ENCODE data around the gene APH1A. TPM values are rescaled to one million over a fixed set of nuclear protein-coding genes. Genes with fewer than 3 reads are reported as not detected.
A peak's percentile ranks its signal among the peaks of the same experiment; 100 is the strongest.
"Not testable (repeated sequence)": the region's sequence is repeated elsewhere in the genome, so short reads cannot be mapped to it uniquely, and the experiment has no call there.

APH1A gene
- 136 and 156 TPM in 2 replicates for total RNA-seq (2014; rRNA removed; shearing (Covaris generic); ENCODE audit: low replicate concordance)

GRCh38 chr1:150268705-150269403, at the start of gene APH1A:
Gene APH1A, minus strand, starts transcription at chr1:150269016. Its CDS starts 206 bp downstream, at chr1:150268810.
- H3K4me3 ChIP-seq, result peak within 1 kb of the TSS; percentile 97
- peaks cover 36% of the 10 kb centered on the region for H3K36me3 ChIP-seq
- peak; percentile 100 for DNase-seq
- no peaks in the 10 kb centered on the region for H3K9me3 ChIP-seq
- no peaks in the 10 kb centered on the region for H3K27me3 ChIP-seq

- H3K9me3 ChIP-seq, H3K27me3 ChIP-seq, H3K36me3 ChIP-seq, DNase-seq, H3K4me3 ChIP-seq: not testable (repeated sequence)
These were observed 45.9 kb upstream of the APH1A start for GRCh38 chr1:150314691-150315090.

DNA sequence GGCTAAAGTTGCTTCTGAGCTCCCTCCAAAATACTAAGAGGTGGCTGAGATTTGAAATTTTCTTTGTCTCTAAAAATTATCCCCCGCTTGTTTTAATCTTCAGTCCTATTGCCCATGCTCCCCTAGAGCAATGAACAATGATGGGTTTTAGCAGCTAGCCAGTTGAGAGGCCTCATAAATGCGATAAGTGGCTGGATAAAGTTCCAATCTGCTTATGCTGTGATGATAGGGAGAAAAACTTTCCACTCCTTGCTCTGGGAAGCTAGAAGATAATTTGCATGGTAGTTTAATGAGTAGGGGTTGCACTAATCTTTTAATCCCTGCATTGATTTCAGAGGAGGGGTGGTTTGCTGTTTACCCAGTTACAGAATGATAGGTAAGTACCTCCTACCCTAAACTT, 42.9 kb upstream of the APH1A start:
- no peak for DNase-seq
- H3K4me3 ChIP-seq, result no peak overlapping the region

GRCh38 chr1:150309758-150310508, 41.1 kb upstream of the APH1A start:
- Histone ChIP-seq H3K4me3 (no peak overlapping the region), H3K36me3 (peaks cover 42% of the 10 kb centered on the region), H3K27me3 (no peaks in the 10 kb centered on the region), H3K9me3 (no peaks in the 10 kb centered on the region)
- DNase-seq, result no peak

More for the DNA sequence above, 42.9 kb upstream of the APH1A start:
- peaks cover 26% of the 10 kb centered on the region for H3K36me3 ChIP-seq
- no peaks in the 10 kb centered on the region for H3K9me3 ChIP-seq
- no peaks in the 10 kb centered on the region for H3K27me3 ChIP-seq

DNA sequence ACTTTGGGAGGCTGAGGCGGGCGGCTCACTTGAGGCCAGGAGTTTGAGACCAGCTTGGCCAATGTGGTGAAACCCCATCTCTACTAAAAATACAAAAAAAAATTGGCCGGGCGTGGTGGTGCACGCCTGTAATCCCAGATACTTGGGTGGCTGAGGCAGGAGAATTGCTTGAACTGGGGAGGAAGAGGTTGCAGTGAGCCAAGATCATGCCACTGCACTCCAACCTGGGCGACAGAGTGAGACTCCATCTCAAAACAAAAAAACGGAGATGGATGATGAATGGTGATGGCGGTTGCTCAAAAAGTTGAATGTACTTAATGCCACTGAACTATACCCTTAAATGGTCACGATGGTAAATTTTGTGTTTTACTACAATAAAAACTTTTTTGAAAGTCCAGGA, 39.8 kb upstream of the APH1A start:
- peaks cover 55% of the 10 kb centered on the region for H3K36me3 ChIP-seq
- DNase-seq, H3K27me3 ChIP-seq, H3K4me3 ChIP-seq, H3K9me3 ChIP-seq: not testable (repeated sequence)

GRCh38 chr1:150302902-150303301, 34.1 kb upstream of the APH1A start:
- Histone ChIP-seq H3K4me3 (no peak overlapping the region), H3K36me3 (peaks cover 89% of the 10 kb centered on the region), H3K27me3 (no peaks in the 10 kb centered on the region), H3K9me3 (no peaks in the 10 kb centered on the region)
- DNase-seq, result no peak

DNA sequence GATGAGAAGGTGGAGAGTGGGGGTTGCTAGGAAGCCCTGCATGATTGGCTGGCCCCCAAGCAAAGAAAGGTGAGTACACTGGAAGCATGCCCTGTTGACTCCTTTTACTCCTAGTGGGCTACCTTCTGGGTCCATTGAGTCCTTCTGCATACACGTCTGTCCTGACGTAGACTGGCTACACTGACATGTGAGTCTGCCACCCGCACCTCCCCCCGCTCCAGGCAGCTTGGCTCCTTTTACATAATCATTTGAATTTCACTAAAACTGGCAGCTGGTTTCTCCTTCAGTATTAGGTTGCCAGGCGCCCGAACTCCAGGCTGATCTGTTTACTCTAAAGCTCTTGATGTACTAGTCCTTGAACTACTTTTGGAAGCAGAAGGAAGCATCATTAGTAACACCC, 33.5 kb upstream of the APH1A start:
- DNase-seq, result no peak
- Histone ChIP-seq H3K4me3 (no peak overlapping the region), H3K9me3 (no peaks in the 10 kb centered on the region), H3K36me3 (peaks cover 89% of the 10 kb centered on the region), H3K27me3 (no peaks in the 10 kb centered on the region)

DNA sequence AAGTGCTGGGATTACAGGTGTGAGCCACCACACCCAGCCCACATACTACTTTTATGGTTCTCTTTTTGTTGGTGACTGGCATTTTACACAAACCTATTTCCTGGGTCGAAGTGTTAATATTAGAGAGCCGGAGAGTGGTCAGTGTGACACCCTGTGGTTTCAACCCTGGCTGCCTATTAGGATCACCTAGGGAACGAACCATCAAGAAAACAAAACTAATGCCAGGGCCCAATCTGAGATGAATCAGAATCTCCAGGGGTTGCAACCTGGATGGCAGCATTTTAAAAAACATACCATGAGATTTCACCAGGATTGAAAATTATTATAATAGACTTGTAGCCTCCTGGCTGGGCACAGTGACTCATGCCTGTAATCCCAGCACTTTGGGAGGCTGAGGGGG, 30.9 kb upstream of the APH1A start:
- Histone ChIP-seq H3K27me3 (no peaks in the 10 kb centered on the region), H3K36me3 (peaks cover 91% of the 10 kb centered on the region), H3K4me3 (no peak overlapping the region), H3K9me3 (no peaks in the 10 kb centered on the region)
- DNase-seq, result no peak

DNA sequence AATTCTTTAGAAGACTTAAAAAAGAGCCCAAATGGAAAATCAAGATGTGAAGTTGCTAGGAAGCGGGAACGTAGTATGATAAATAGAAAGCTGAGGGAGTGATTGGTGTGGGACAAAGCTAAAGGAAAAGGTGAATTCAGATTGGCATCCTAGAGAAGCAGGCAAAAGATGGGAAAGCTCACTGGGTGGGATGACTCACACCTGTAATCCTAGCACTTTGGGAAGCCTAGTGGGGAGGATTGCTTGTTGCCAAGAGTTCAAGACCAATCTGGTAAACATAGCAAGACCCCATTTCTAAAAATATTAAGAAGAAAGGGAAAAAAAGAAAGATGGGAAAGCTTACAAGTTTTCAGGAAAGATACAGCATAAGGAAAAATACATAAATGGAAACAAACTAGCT, 26.7 kb upstream of the APH1A start:
- DNase-seq, result no peak
- Histone ChIP-seq H3K9me3 (no peaks in the 10 kb centered on the region), H3K36me3 (peaks cover 49% of the 10 kb centered on the region), H3K4me3 (no peak overlapping the region), H3K27me3 (no peaks in the 10 kb centered on the region)

GRCh38 chr1:150293433-150294253, 24.8 kb upstream of the APH1A start, which contains the start of gene MRPS21:
Gene MRPS21, plus strand, starts transcription at chr1:150293861. Its CDS starts 506 bp downstream, at chr1:150294367.
- H3K27me3 ChIP-seq, result peaks cover under 1% of the 10 kb centered on the region; the same call in 1 of the 2 replicates
- H3K9me3 ChIP-seq, result no peaks in the 10 kb centered on the region
- H3K4me3 ChIP-seq, result peak within 1 kb of the TSS; percentile 80
- H3K36me3 ChIP-seq, result peaks cover 33% of the 10 kb centered on the region
- DNase-seq, result peak; percentile 95

GRCh38 chr1:150288822-150289221, 20.0 kb upstream of the APH1A start:
- no peak overlapping the region for H3K4me3 ChIP-seq
- no peak for DNase-seq
- H3K36me3 ChIP-seq, result no peaks in the 10 kb centered on the region
- H3K27me3 ChIP-seq, result peaks cover 8% of the 10 kb centered on the region; the same call in 1 of the 2 replicates
- no peaks in the 10 kb centered on the region for H3K9me3 ChIP-seq

DNA sequence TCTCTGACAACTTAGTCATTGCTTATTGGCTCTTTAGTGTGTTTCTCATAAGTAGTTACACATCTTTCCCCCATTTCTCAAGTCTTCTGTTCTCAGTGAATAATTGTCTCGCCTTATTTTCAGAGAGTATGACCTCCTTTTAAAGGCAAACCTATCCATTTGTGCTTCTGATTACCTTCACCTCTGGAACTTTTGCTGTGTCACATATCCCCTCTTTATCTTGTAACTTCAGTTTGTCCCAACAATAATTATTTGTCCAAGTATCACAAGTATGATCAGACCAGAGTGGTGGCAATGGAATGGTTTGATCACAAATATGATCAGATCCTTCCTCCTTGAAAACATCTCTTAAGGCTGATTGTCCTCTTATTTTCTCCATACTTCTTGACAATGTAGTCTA, 19.6 kb upstream of the APH1A start:
- Histone ChIP-seq H3K9me3 (no peaks in the 10 kb centered on the region), H3K4me3 (no peak overlapping the region), H3K36me3 (no peaks in the 10 kb centered on the region), H3K27me3 (peaks cover 8% of the 10 kb centered on the region; the same call in 1 of the 2 replicates)
- no peak for DNase-seq

GRCh38 chr1:150283260-150283659, 14.4 kb upstream of the APH1A start:
- Histone ChIP-seq H3K9me3 (no peaks in the 10 kb centered on the region), H3K27me3 (peaks cover 3% of the 10 kb centered on the region; the same call in 1 of the 2 replicates), H3K36me3 (no peaks in the 10 kb centered on the region), H3K4me3 (no peak overlapping the region)
- DNase-seq, result no peak

DNA sequence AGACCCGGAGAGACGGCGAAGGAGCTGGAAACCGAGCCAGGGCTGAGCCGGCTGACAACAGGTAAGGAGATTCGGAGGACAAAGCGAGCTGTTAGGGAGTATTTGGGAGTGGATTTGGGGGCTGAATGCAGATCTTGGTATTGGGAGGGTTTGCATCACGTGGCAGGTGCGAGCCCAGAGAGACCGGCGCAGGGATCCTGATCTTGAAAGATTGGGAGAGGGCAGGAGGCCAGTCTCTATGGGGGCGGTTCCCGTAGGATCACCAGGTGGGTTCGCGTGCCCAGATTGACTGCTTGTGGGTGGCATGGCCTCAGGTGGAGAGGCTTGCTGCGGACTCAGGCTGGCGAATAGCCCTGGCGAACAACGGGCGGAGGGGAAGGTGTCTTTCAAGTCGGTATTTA, 13.7 kb upstream of the APH1A start:
- Histone ChIP-seq H3K4me3 (no peak overlapping the region), H3K27me3 (no peaks in the 10 kb centered on the region; the same call in 1 of the 2 replicates), H3K36me3 (no peaks in the 10 kb centered on the region), H3K9me3 (no peaks in the 10 kb centered on the region)
- no peak for DNase-seq

DNA sequence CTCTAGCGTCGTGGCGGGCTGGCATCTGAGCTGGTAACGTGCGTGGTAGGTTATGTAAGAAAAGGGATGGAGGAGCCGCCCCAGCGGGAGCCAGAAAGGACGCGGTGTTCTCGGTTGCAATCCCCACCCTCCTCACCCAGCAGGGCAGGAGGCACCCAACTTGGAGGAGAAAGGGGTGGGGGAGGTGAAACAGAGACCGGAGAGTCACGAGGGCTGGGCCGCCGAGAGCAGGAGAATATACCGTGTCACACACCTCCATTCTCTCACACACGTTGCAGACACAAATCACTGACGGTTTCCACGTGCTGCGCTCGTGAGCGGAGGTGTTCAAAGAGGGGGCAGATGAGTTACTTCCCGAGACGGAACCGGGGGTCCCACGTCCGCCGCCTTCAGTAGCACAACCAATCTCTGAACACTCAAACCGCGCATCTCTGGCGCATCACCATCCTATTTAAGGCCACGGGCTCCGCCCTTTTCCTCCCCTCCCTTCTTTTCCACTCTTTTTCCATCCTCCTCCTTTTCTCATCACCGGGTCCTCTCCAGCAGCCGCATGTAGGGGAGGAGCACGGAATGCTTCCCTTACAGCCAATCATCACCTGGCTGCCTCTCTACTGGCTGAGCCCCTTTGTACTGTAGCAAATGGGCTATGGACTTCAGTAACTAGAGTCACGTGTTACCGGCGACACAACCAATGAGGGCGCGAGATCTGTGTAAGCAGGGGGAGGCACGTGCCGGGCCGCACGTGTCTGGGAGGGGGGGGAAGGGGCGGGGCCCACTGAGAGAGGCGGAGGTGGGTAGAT, 13.1 kb upstream of the APH1A start, which contains the start of gene CIART:
Gene CIART, plus strand, starts transcription at position 797 of the 800 bp plus-strand sequence. CDS start 714 bp downstream, outside the sequence.
- peak within 1 kb of the TSS; percentile 19 for H3K4me3 ChIP-seq
- no peaks in the 10 kb centered on the region for H3K27me3 ChIP-seq
- H3K9me3 ChIP-seq, result no peaks in the 10 kb centered on the region
- no peaks in the 10 kb centered on the region for H3K36me3 ChIP-seq
- peak; percentile 50 for DNase-seq

DNA sequence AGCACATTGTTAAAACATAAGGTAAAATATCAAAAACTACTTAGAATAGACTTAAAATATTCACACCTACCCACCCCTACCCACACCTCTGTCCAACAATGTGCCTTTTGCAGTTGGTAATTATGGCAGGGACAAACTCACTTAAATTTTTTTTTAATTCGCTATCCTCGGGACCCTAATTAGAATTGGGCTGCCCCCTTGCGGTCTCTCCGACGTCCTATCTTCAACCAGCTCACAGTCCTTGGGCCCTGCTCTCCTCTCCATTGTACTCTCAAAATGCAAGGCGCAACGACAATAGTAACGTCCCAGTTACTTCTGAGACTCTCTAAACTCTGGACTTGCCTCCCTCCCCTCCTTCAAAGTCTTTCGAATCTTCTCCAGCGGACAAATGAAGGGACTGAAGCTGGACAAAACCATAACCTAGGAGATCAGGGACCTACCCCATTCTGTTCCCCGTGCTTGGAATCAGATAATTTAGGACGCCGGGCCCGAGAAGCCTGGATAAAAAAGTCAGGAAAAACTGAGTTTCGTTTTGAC, 12.5 kb upstream of the APH1A start:
- Histone ChIP-seq H3K36me3 (no peaks in the 10 kb centered on the region), H3K27me3 (no peaks in the 10 kb centered on the region), H3K4me3 (peak overlapping the region; percentile 19), H3K9me3 (no peaks in the 10 kb centered on the region)
- DNase-seq, result peak; percentile 54

All from MG63 (cell line).